Thoracic aorta (tissue), 2 donors: ENCODE results near the gene CNN3. TPM values are rescaled to one million over a fixed set of nuclear protein-coding genes. Genes with fewer than 3 reads are reported as not detected.

Experiments
- ATAC-seq: fragments of 150-250 bp; one replicate; pipeline ENCODE4 v1.8.0; 2017; ENCODE audit warnings: low read depth; ENCODE audit not compliant: insufficient number of reproducible peaks, low FRiP score
- DNase-seq: peaks from one replicate; pipeline ENCODE4 v3.0.0-alpha.2; 2020; ENCODE audit warnings: low spot score
- H3K27ac ChIP-seq, 2 donors: fragments of 200-600 bp; sonication (generic); 1 replicate in 1 of 2; 2 replicates in 1 of 2; pipeline ENCODE4 v1.5.1; 2016; ENCODE audit warnings: mild to moderate bottlenecking in 2 of 2, moderate library complexity in 2 of 2
- H3K27me3 ChIP-seq: fragments of 200-600 bp; sonication (generic); replicated peaks from 2 replicates; pipeline ENCODE4 v1.6.0; 2016; ENCODE audit warnings: mild to moderate bottlenecking; ENCODE audit not compliant: insufficient read depth
- H3K36me3 ChIP-seq: fragments of 200-600 bp; sonication (generic); one replicate; pipeline ENCODE4 v1.5.1; 2016
- H3K4me1 ChIP-seq, 2 donors: fragments of 200-600 bp; sonication (generic); 1 replicate in 1 of 2; 2 replicates in 1 of 2; pipeline versions ENCODE4 v1.5.1 to v1.6.0; 2016; ENCODE audit warnings: low read depth in 2 of 2, mild to moderate bottlenecking in 1 of 2; ENCODE audit not compliant: control insufficient read depth in 1 of 2
- H3K4me3 ChIP-seq: fragments of 200-600 bp; sonication (generic); 2 replicates; pipeline ENCODE4 v1.5.1; 2016; ENCODE audit warnings: mild to moderate bottlenecking
- H3K9me3 ChIP-seq: fragments of 200-600 bp; sonication (generic); 2 replicates; pipeline ENCODE4 v1.5.1; 2016
- CTCF ChIP-seq: fragments of 200-600 bp; sonication (generic); IDR thresholded peaks from one replicate; pipeline ENCODE4 v1.5.1; 2019; ENCODE audit warnings: antibody characterized with exemption
- total RNA-seq, 2 donors: library from RNA; depleted of rRNA; stranded (reverse); fragments of >200 nt; gene quantifications; one replicate each; pipeline versions ENCODE4 v1.1.0 to v1.2.3, GENCODE V29; 2016

The CNN3 gene
- total RNA-seq, 2 donors from 2014 or later = 225 to 257 TPM

GRCh38 chr1:94953746-94954145 is 26.8 kb upstream of the CNN3 start:
- H3K9me3 ChIP-seq = no peaks in the 10 kb centered on the region
- H3K4me1 ChIP-seq = peaks cover 8 to 30% of the 10 kb centered on the region in 2 donors
- H3K36me3 ChIP-seq = no peaks in the 10 kb centered on the region
- no peaks in the 10 kb centered on the region for H3K27me3 ChIP-seq
- ATAC-seq (no peak), DNase-seq (no peak)
- H3K27ac ChIP-seq = no peak overlapping the region
- TF ChIP-seq CTCF = no peak
- no peak overlapping the region for H3K4me3 ChIP-seq

- Histone ChIP-seq H3K9me3 (no peaks in the 10 kb centered on the region), H3K4me1 (peaks cover 8 to 30% of the 10 kb centered on the region in 2 donors)
Observed at GRCh38 chr1:94953107-94953506, 26.2 kb upstream of the CNN3 start.

GRCh38 chr1:94952539-94952938 is 25.6 kb upstream of the CNN3 start:
- TF ChIP-seq CTCF = no peak
- no peak overlapping the region for H3K4me3 ChIP-seq
- no peaks in the 10 kb centered on the region for H3K9me3 ChIP-seq
- ATAC-seq = no peak
- peaks cover 8 to 33% of the 10 kb centered on the region in 2 donors for H3K4me1 ChIP-seq
- no peak for DNase-seq
- no peak overlapping the region for H3K27ac ChIP-seq
- no peaks in the 10 kb centered on the region for H3K27me3 ChIP-seq
- no peaks in the 10 kb centered on the region for H3K36me3 ChIP-seq

More at GRCh38 chr1:94953107-94953506, 26.2 kb upstream of the CNN3 start:
- ATAC-seq = no peak
- TF ChIP-seq CTCF = no peak
- H3K36me3 ChIP-seq = no peaks in the 10 kb centered on the region
- H3K27me3 ChIP-seq = no peaks in the 10 kb centered on the region
- H3K27ac ChIP-seq = no peak overlapping the region
- no peak for DNase-seq
- no peak overlapping the region for H3K4me3 ChIP-seq

- ATAC-seq (no peak), DNase-seq (no peak)
- Histone ChIP-seq H3K4me3 (no peak overlapping the region), H3K9me3 (no peaks in the 10 kb centered on the region), H3K27ac (no peak overlapping the region), H3K36me3 (no peaks in the 10 kb centered on the region), H3K27me3 (no peaks in the 10 kb centered on the region), H3K4me1 (peaks cover 8 to 38% of the 10 kb centered on the region in 2 donors)
- TF ChIP-seq CTCF = no peak
Observed at GRCh38 chr1:94951509-94952208, 24.7 kb upstream of the CNN3 start.

GRCh38 chr1:94951046-94951445 is 24.1 kb upstream of the CNN3 start:
- H3K36me3 ChIP-seq = no peaks in the 10 kb centered on the region
- H3K4me3 ChIP-seq = no peak overlapping the region
- ATAC-seq = no peak
- no peak for TF ChIP-seq CTCF
- no peaks in the 10 kb centered on the region for H3K27me3 ChIP-seq
- H3K4me1 ChIP-seq = peaks cover 8 to 33% of the 10 kb centered on the region in 2 donors
- no peak for DNase-seq
- no peak overlapping the region for H3K27ac ChIP-seq
- H3K9me3 ChIP-seq = no peaks in the 10 kb centered on the region
